ENCODE data around the gene TMCO2.

Gene TMCO2

GRCh38 chr1:40239626-40240025 is 8.1 kb upstream of the TMCO2 start:
- H3K9me2 ChIP-seq (replicated peaks; ENCODE audit: insufficient read depth, low read length), result no peaks in the 10 kb centered on the region
- no peak overlapping the region for H2AFZ ChIP-seq (ENCODE audit: low read depth, low read length, severe bottlenecking)
- no peak for TF ChIP-seq CTCF (IDR thresholded peaks at IDR 0.05; ENCODE audit: insufficient read depth, low read length, poor library complexity, severe bottlenecking)
- no peak for TF ChIP-seq EZH2phosphoT487 (conservative IDR thresholded peaks at IDR 0.05; ENCODE audit: low read length)
- no peaks in the 10 kb centered on the region for H3K9me3 ChIP-seq (ENCODE audit: insufficient read depth, low read length)
- peaks cover 27% of the 10 kb centered on the region for H3K36me3 ChIP-seq (ENCODE audit: low read length)
- H3K27ac ChIP-seq (ENCODE audit: low read depth, low read length), result no peak overlapping the region
- H3K4me2 ChIP-seq (ENCODE audit: low read depth, low read length, poor library complexity, severe bottlenecking), result no peak overlapping the region
- no peaks in the 10 kb centered on the region for H3K79me2 ChIP-seq (ENCODE audit: insufficient read depth, low read length)
- H3F3A ChIP-seq (ENCODE audit: insufficient read depth), result peaks cover 27% of the 10 kb centered on the region; the same call in 1 of the 2 replicates
- no peak overlapping the region for H3K4me3 ChIP-seq (ENCODE audit: insufficient read depth, low read length, poor library complexity, severe bottlenecking)
- H3K27me3 ChIP-seq (ENCODE audit: low read length), result no peaks in the 10 kb centered on the region
- H3K9ac ChIP-seq (ENCODE audit: low read length), result no peak overlapping the region
- H4K20me1 ChIP-seq (ENCODE audit: low read depth, low read length), result no peaks in the 10 kb centered on the region

GRCh38 chr1:40240390-40240789 is 7.3 kb upstream of the TMCO2 start:
- TF ChIP-seq EZH2phosphoT487 (conservative IDR thresholded peaks at IDR 0.05; ENCODE audit: low read length) (no peak), CTCF (IDR thresholded peaks at IDR 0.05; ENCODE audit: insufficient read depth, low read length, poor library complexity, severe bottlenecking) (no peak)
- no peaks in the 10 kb centered on the region for H3K27me3 ChIP-seq (ENCODE audit: low read length)
- H3K9me3 ChIP-seq (ENCODE audit: insufficient read depth, low read length), result no peaks in the 10 kb centered on the region
- H3F3A ChIP-seq (ENCODE audit: insufficient read depth), result peaks cover 27% of the 10 kb centered on the region; the same call in 1 of the 2 replicates
- H3K4me3 ChIP-seq (ENCODE audit: insufficient read depth, low read length, poor library complexity, severe bottlenecking), result no peak overlapping the region
- H4K20me1 ChIP-seq (ENCODE audit: low read depth, low read length), result no peaks in the 10 kb centered on the region
- H3K79me2 ChIP-seq (ENCODE audit: insufficient read depth, low read length), result no peaks in the 10 kb centered on the region
- peaks cover 26% of the 10 kb centered on the region for H3K36me3 ChIP-seq (ENCODE audit: low read length)
- H3K27ac ChIP-seq (ENCODE audit: low read depth, low read length), result no peak overlapping the region
- H3K4me2 ChIP-seq (ENCODE audit: low read depth, low read length, poor library complexity, severe bottlenecking), result no peak overlapping the region
- no peak overlapping the region for H3K9ac ChIP-seq (ENCODE audit: low read length)
- no peak overlapping the region for H2AFZ ChIP-seq (ENCODE audit: low read depth, low read length, severe bottlenecking)
- H3K9me2 ChIP-seq (replicated peaks; ENCODE audit: insufficient read depth, low read length), result no peaks in the 10 kb centered on the region

GRCh38 chr1:40241362-40241761 is 6.4 kb upstream of the TMCO2 start:
- H3K4me2 ChIP-seq (ENCODE audit: low read depth, low read length, poor library complexity, severe bottlenecking), result no peak overlapping the region
- H2AFZ ChIP-seq (ENCODE audit: low read depth, low read length, severe bottlenecking), result no peak overlapping the region
- no peak overlapping the region for H3K27ac ChIP-seq (ENCODE audit: low read depth, low read length)
- H3K79me2 ChIP-seq (ENCODE audit: insufficient read depth, low read length), result no peaks in the 10 kb centered on the region
- H3K9ac ChIP-seq (ENCODE audit: low read length), result no peak overlapping the region
- no peaks in the 10 kb centered on the region for H4K20me1 ChIP-seq (ENCODE audit: low read depth, low read length)
- H3F3A ChIP-seq (ENCODE audit: insufficient read depth), result peaks cover 27% of the 10 kb centered on the region; the same call in 1 of the 2 replicates
- H3K9me3 ChIP-seq (ENCODE audit: insufficient read depth, low read length), result no peaks in the 10 kb centered on the region
- TF ChIP-seq EZH2phosphoT487 (conservative IDR thresholded peaks at IDR 0.05; ENCODE audit: low read length) (no peak), CTCF (IDR thresholded peaks at IDR 0.05; ENCODE audit: insufficient read depth, low read length, poor library complexity, severe bottlenecking) (no peak)
- H3K4me3 ChIP-seq (ENCODE audit: insufficient read depth, low read length, poor library complexity, severe bottlenecking), result no peak overlapping the region
- peaks cover 16% of the 10 kb centered on the region for H3K36me3 ChIP-seq (ENCODE audit: low read length)
- H3K9me2 ChIP-seq (replicated peaks; ENCODE audit: insufficient read depth, low read length), result no peaks in the 10 kb centered on the region
- no peaks in the 10 kb centered on the region for H3K27me3 ChIP-seq (ENCODE audit: low read length)
